HG02885 (cell line): ENCODE results near the gene PEX11B.
A peak's percentile ranks its signal among the peaks of the same experiment; 100 is the strongest.

Source experiments
- ATAC-seq: cut with Tn5 transposase; IDR thresholded peaks from one replicate; pipeline ENCODE4 v1.9.1; 2021; ENCODE audit warnings: mild to moderate bottlenecking; ENCODE audit not compliant: unreplicated experiment, poor library complexity

The PEX11B gene

DNA sequence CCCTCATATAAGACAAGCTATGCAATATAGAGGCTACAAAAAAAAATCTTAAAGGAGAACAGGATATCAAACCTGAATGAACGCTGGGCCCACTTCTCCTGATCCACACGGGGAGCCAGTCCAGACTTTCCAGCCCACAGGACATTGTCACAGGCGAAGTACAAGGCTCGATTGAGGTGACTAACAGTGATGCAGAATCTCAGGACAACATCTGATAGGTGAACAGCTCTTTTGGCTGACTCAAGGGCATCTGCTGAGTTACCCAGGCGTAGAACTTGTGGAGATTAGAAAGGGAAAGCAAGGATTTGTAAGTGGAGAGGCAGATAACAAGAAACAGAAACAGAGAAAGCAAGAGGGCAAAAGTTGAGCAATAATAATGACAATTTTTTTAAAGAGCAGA lies 1.8 kb downstream of the PEX11B start:
- no peak for ATAC-seq

DNA sequence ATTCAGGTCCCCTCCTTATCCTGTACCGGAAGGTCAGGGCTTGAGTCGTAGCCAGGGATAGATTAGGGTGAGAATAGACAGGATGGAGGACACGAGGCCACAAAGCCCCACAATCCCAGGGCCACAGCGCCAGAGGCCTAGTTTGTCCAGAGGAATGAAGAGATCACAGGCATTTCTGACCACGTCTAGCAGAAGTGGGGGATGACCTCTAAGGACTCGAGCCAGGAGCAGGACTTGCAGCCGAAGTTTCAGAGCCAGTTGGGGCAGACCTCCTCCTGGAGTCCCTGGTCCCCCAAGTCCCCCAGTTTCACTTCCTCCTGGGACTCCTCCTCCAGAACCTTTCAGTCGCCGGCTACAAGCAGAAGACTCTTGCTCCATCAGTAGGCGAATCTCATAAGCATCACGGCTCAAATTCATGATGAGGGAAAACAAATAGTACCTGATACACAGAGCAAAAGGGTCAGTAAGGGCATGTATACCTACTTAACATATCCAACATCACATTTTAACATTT lies 6.3 kb downstream of the PEX11B start:
- no peak for ATAC-seq

DNA sequence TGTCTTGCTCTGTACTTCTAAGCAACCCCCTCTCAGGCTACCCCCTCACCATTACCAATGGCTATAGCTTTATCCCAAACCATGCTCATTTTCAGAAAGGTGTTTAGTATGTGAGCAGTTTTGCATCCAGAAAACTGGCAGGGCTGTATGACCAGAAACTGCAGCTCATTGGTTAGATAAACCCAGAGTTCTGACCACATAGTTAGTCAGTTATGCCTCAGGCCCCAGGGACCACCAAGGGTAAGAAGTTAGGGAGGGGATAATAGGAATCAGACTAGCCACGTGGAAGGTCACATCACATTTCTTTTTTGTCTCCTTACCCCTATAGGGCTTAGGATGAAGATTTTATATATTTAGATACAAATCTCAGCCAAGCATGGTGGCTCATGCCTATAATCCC lies 9.9 kb downstream of the PEX11B start:
- ATAC-seq, result no peak

DNA sequence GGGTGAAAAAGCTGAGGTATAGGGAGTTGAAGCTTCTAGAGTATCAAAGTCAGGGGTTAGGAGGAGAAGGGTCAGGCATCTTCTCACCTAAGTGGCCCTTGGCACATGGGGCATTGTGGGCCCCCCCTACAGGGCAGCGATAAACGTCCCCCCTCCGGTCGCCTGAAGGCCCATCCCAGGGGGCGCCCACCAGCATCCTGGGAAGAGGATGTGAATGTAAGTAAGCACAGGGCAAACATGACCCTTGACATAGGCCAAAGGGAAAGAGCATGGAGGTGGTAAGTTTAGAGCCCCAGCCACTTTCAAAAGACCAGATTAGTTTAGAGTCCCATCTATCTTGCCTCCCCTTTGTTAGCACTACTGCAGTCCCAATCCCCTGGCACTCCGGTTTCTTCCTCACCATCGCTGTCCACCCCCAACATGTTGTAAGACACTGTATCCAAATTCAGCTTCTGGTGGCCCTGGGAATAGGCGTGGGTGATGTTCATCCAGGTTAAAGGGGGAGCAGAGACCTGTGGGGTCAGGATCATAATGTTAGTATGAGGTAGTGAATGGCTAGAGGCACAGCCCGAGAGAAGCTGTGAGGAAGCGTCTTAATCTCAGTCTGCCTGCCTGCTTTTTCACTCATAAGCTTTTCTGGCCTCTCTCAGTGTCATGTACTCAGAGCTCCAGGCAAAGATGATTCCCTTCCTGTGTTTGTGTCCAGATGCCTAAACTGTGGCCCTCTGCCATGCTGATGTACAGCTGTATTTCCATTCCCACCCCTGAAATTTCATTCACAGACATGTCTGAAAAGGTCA lies 11.4 kb downstream of the PEX11B start:
- no peak for ATAC-seq

DNA sequence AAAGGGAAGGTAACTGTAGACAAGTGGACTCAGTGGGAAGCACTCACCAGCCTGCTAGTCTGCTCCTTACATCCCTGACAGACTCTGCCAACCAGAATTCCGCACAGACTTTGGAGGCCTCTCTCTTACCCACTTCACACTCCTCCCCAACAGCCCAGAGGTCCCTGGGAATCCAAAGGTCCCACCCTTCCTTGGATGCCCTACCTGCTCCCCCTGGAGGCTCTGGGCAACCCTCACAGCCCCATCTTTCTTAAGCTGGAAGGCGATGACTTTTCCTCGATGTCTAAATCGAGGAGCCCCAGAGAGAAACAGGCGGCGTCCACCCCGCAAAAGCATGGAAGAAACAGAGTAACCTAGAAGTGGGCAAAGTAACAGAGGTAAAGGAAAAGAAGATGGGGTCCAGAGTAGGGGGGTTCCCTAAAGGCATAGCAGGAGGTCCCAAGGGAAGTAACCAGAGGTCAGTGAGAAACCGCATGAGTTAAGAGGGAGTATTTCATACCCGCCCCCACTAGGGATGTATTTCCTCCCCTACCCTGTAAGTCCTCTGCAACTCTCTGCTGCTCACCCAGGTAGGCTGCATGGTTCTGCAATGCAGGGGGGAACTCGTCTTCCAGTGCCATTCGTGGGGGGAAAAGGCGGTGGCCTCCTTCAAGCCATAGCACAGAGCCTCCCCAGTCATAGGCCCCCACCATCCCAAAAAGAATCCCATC lies 17.1 kb downstream of the PEX11B start:
- ATAC-seq, result no peak

DNA sequence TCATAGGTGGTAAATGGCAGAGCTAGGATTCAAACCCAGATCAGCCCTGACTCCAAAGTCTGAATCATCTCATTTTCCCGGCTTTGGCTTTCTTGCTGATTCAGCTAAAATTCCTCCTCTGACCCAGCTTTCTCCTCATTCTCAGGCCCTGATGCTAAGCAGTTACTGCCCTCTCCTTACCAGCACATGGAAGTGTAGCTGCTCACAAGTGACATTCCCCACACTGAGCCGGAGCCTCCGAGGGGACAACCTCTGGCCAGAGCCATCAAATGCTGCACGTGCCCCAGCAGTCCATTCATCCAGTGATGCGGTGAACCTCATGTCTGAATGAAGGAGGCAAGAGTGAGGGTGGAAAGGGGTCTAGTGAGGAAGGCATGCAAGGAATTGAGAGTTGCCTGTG lies 19.8 kb downstream of the PEX11B start:
- ATAC-seq, result no peak

DNA sequence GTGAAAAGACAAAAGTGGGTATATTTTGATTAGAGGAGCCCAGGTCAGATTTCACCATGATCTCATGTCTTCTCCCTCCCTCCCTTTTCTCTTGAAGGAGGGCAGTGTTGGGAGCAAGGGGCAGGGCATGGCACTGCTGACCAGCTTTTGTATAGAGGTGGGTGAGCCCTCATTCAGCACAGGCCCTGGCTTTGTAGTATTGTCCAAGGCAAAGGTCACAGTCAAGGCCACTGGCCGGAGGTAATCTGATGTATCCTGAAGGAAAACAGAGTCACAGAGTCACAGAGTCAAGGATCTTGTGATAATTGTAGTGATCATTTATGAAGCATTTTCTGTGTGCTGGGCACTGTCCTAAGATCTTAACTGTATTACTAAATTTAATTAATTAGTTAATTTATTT lies 20.5 kb downstream of the PEX11B start:
- ATAC-seq, result no peak

DNA sequence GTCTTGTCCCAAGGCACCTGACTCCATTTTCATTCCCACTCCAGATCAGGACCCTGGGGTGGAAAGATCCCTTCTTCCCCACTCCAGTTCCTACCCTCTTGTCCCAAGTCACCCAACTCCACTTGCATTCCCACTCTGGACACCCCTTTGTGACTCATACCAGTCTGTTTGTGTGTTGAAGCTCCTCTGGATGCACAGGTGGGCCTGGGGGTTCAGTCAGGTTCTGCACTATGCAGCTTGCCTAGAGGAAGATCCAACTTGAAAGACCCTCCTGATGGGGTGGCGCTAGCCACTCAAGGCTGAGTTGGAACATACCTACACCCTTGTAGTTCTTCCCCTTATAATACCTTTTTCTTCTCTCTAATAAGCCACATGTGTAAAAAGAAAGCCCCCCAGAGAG lies 23.0 kb downstream of the PEX11B start:
- ATAC-seq, result no peak

DNA sequence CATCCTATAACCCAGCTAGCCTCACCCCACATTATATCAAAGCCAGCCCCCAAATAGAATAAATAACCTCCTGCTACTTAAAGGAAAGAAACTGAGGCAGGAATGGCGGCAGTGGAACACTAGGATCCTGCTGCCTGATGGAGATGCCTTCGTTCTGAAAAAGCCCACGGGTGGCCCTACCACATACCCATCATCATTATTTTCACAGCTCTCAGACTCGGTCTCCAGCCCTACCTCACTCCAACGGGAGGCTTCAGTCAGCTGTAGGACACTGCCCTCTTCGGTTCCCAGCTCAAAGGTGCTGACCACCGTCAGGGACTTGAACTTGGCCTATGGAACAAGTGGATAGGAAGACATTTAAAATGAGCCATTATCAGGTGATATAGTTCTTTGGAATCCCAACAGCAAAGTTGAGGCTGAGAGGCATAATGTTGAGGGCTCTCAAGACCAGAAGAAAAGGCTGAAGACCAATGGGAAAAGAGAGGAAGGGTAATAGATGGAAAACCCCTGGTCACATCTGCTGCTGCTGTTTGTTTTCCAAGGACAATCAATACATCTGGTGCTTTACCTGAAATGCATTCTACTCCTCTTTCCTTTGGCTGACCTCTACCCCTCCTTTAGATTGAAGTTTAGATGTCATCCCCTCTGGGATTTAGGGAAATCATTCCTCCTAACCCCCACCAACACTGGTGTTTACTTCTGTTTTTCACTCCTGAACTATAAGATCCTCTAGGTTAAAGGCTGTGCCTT lies 25.0 kb downstream of the PEX11B start:
- no peak for ATAC-seq

DNA sequence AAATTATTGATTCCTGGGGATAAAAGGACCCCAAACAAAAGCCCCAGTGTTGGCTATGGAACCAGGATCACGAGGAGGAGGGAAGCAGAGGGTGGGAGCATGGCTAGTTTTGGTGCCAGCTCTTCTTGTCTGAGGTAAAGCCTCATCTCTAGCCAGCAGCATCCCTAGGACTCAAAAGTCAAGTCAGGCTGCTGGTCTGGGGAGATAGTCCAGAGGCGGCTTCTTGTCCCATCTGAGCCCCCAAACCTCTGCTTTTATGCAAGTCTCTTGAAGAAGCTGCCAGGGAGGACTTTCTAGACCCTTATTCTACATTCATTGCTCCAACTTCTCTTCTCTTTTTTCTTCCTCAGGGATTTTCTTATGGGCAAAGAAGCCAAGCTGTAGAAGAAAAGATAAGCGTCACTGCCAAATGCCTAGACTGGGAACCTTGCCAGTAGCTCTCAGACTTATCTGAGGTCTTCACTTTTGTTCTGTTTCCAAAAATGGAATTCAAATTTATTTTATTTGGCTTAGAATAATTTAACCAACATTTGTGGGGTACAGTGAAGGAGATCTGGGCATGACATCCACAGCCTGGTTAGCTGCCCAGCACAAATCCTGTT lies 25.9 kb downstream of the PEX11B start:
- no peak for ATAC-seq

DNA sequence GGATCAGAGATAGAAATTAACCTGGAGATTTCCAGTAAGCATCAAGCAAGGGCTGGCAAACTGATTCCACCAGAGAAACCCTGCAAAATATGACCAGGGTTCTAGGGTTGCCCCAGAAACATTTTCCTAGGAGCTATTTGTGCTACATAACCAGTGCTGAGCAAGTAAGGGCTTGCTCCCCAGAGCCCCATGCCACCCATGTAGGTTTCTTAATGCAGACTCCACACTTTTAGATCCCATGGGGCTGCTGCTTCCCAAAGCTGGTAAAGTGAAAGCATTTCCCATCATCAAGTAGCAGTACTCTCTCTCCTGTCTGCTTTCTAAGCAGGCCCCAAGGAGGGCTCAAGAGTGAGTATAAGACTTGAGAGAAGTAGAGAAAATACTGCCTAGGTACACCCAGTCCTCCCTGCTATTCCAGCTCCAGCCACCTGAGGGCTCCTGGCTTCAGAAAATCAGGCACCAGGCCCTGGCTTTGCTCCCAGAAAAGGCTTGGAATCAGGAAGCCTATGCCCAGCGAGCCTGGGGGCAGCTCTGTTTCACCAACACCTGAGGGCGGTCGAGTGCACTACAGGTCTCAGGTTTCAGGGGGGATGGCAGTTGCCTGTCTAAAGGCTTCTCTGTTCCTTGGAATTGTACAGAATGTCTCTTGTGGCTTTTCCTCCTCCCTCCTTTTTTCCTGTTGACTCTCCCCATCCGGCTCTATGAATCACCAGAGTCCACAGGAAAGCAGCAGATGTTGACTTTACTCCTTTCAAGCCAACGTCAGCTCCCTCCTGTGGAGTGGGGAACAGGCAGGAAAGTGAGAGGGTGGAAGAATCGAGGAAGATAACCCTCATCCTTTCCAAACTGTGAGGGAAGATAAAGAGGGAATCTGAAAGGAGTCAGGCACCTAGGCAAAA lies 26.7 kb downstream of the PEX11B start:
- ATAC-seq, result no peak

DNA sequence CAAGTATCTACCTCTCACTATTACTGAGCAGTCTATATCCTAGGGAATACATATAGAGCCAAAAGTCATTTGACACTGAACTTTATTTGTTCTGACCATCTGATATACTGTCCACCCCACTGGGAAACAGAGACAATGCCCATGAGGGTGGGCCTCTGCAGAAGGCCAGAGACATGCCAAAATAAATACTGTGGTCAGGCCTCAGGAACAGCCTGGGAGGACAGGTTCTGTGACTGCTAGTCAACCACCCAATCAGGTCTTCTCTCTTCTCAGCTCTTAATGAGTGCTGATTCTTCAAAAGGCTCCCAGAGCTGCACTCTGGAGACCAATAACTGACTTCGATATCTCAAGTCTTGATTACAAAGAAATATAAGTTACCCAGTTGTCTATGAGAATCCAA lies 27.4 kb downstream of the PEX11B start:
- no peak for ATAC-seq

DNA sequence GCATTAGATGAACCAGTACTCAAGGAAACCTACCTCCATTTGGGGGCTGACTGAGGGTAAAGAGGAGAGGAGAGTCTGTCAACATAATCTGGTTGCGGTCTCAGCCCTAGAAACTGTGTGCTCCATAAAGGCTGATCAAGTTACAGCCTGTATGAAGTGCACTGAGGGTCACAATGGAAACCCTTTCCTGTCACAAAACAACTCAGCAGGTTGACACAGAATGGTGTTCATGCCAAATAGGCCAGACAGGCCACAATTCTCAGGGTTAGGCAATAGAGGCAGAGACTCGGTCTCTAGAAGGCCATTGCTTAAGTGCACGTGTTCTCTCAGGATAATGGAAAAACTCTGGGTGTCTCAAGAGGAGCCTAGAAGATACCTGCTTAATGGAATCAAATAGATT lies 28.8 kb downstream of the PEX11B start:
- no peak for ATAC-seq

DNA sequence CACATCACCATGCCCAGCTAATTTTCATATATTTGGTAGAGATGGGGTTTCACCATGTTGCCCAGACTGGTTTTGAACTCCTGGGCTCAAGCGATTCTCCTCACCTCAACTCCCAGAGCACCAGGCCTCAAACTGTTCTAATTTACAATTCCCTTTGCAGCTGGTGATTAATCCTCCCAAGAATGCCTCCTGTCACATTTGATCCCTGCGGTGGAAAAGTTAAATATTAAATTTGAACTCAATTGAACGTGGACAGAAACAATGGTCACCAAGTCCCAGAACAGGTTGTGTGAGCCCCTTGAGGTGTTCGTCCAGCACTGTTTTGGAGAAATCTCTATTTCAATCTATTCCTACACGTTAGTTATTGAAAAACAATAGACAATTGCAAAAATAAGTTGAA lies 30.9 kb downstream of the PEX11B start:
- no peak for ATAC-seq

DNA sequence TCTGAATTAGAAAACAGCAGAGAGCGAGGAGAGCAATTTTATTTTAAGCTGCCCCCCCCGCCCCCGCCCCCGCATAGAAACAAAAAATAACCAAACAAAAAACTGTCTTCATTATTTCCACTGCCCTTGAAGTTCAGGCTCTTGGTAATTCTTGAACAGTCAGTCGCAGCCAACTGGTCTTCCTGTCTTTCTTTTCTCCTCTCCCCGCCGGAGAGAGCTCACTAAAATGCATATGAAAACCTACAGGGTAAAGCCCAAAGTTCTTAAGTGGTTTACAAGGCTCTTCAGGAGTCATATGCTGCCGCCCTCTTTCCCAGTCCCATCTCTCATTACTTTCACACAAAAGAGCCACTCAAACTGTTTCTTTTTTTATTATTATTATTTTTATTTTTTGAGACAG lies 31.7 kb downstream of the PEX11B start:
- no peak for ATAC-seq

DNA sequence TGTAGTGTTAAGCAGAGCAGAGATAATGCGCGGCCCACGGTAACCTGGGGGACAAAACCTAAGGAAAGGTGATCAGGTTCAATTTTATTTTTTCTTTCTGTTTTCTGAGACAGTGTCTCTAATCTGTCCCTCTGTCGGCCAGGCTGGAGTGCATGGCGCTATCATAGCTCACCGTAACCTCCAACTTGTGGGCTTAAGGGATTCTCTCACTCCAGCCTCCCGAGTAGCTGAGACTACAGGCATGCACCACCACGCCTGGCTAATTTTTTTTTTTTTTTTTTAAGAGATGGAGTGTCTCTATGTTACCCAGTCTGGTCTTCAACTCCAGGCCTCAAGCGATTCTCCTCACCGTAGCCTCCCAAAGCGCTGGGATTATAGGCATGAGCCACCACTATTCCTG lies 32.1 kb downstream of the PEX11B start:
- no peak for ATAC-seq

DNA sequence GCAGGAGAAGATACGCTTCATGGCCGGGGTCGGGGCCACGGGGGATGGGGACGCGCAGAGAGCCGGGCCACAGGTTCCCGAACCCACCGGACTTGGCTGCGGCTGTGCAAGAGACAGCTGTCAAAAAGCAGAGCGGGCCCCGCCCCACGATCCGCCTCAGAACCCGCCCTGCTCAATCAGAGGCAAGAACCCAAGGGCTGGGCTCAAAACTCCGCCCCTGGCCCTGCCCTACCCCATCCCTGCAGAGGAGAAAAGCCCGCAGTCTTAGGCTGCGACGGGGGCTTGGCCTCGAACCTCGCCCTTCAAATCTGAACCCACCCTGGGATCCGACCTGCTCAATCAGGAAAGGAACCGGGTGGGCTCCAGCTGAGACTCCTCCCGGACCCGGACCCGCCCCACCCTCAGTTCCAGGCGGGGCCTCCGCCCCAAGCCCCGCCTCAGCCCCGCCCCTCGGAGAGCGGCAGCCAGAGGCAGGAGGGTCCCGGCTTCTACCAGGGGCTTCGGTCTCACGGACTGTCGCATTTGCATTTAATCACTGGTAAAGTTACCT lies 32.7 kb downstream of the PEX11B start, which contains the start of gene ANKRD35:
TSS of gene ANKRD35 (minus strand) at position 129 of the 550 bp plus-strand sequence. CDS start at position 21, 108 bp downstream.
- peak; percentile 99 for ATAC-seq

DNA sequence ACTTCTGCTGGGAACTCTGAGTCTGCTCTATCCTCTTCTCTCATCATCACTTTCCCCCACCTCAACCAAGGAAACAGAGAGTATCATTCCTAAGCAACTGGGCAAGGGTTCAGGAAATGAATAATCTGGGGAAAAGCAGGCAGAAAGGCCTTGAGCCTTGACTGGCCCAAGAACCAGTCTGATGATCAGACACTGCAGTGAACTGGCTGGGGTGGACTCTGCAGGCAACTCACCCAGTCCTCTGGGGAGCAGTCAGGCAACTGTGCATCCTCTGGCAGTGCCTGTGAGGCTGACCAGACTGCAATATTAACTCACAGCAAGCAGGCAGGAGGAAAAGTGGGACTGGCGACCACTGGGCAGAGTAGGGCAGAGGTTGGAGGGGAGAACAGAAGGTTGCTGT lies 33.8 kb downstream of the PEX11B start:
- ATAC-seq, result no peak

DNA sequence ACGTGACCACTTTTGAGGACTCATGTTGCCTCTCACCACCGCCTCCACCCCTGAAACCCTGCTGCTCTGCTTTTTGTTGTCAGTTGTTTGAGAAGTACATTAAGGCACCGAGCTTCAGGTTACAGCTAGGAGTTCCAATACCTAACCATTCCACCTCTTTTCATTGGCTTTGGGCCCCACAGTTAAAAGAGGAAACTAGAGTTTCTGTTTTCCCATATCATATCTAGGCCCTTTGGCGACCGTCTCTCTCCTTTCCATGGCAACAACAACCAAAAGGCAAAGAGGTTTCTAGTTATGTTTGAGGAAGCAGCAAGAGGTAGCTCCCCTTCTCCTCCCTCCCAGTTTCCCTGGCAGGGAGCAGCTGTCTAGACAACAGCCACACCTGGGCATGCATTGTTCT lies 38.7 kb downstream of the PEX11B start:
- ATAC-seq, result no peak
